ENCODE measurements around the gene PAK5.

- TF ChIP-seq CTCF (IDR thresholded peaks at IDR 0.05) (peak in 5 of 6 experiments; percentile 35 to 74 (median 71)), POLR2A (IDR thresholded peaks at IDR 0.05) (no peak)
These were observed 228.9 kb downstream of the PAK5 start for GRCh38 chr20:9609887-9610502.

All from Peyer's patch (tissue), 4 donors.